Tibial nerve (tissue), 3 donors: Measurements from ENCODE around the gene CLIP4.

Experiments
- CTCF ChIP-seq, 5 experiments: fragments of 200-600 bp in 3 of 5; fragments of 450-650 bp in 2 of 5; sonication (generic) in 3 of 5; IDR thresholded peaks; one replicate each; pipeline ENCODE4 v1.5.1; 2016 to 2019; ENCODE audit warnings: antibody characterized with exemption in 5 of 5, mild to moderate bottlenecking in 3 of 5, moderate library complexity in 2 of 5
- POLR2A ChIP-seq, 2 donors: fragments of 450-650 bp; IDR thresholded peaks; one replicate each; pipeline ENCODE4 v1.6.1; 2017; ENCODE audit warnings: antibody characterized with exemption in 2 of 2, mild to moderate bottlenecking in 2 of 2, moderate library complexity in 2 of 2

GRCh38 chr2:29219374-29219773 is 104.2 kb downstream of the CLIP4 start:
- TF ChIP-seq CTCF (IDR thresholded peaks at IDR 0.05) (no peak), POLR2A (IDR thresholded peaks at IDR 0.05) (no peak)
